SK-N-MC (cell line): ENCODE measurements around the gene GPR158.

Source experiments
- EZH2 ChIP-seq: fragments of 200-600 bp; sonication (generic); IDR thresholded peaks from one replicate; pipeline ENCODE4 v1.6.1; 2017; ENCODE audit warnings: antibody characterized with exemption
- FOXP2 ChIP-seq: optimal IDR thresholded peaks from 2 replicates; pipeline ENCODE3; 2011; ENCODE audit warnings: mild to moderate bottlenecking, moderate library complexity; ENCODE audit not compliant: insufficient read depth; ENCODE audit errors: extremely low read length, control extremely low read depth
- POLR2AphosphoS5 ChIP-seq: IDR thresholded peaks from 2 replicates; pipeline ENCODE4 v1.6.1; 2012; ENCODE audit warnings: mild to moderate bottlenecking, low read depth, low read length, borderline replicate concordance

- TF ChIP-seq POLR2AphosphoS5 = no peak
- no peak for TF ChIP-seq EZH2
- no peak for TF ChIP-seq FOXP2
Observed at GRCh38 chr10:25261558-25261957, 86.8 kb downstream of the GPR158 start.
